ENCODE measurements around the gene STX1A. TPM values are rescaled to one million over a fixed set of nuclear protein-coding genes. Genes with fewer than 3 reads are reported as not detected.
A peak's percentile ranks its signal among the peaks of the same experiment; 100 is the strongest.

The STX1A gene
- total and polyA plus RNA-seq, 7 donors = 1.8 to 24.6 (median 16.1) TPM

- Histone ChIP-seq H3K27ac (peak overlapping the region; percentile 84 to 94 (median 90)), H3K27me3 (no peaks in the 10 kb centered on the region), H3K4me1 (peaks cover 0 to 25% (median 17%) of the 10 kb centered on the region in 4 donors), H3K4me3 (peak overlapping the region; percentile 66 to 88 (median 80)), H3K9me3 (no peaks in the 10 kb centered on the region), H3K36me3 (peaks cover 0 to 19% (median 6%) of the 10 kb centered on the region in 4 donors)
- TF ChIP-seq CTCF (IDR thresholded peaks at IDR 0.05) (no peak), EP300 (IDR thresholded peaks at IDR 0.05) (no peak), POLR2AphosphoS5 (IDR thresholded peaks at IDR 0.05) (no peak), POLR2A (IDR thresholded peaks at IDR 0.05) (no peak)
- intact Hi-C loops (cut with DNase I) = loop anchor here (1.0 to 10.0 kb wide), 3 partner anchors 19 to 159 kb away; partner anchors contain the start of genes METTL27, STX1A and TBL2
- WGBS, 2 donors = 25 to 73% methylated on average over 17 of the region's 17 CpGs
- DNase-seq = no peak
Measured at GRCh38 chr7:73737491-73738219, 18.2 kb upstream of the STX1A start.

- DNase-seq = no peak
- Histone ChIP-seq H3K27me3 (no peaks in the 10 kb centered on the region), H3K4me3 (no peak overlapping the region), H3K9me3 (no peaks in the 10 kb centered on the region), H3K4me1 (peaks cover 0 to 22% (median 17%) of the 10 kb centered on the region in 4 donors), H3K36me3 (peaks cover 0 to 19% (median 6%) of the 10 kb centered on the region in 4 donors), H3K27ac (no peak overlapping the region)
- TF ChIP-seq POLR2AphosphoS5 (IDR thresholded peaks at IDR 0.05) = no peak
- no peak for TF ChIP-seq CTCF (IDR thresholded peaks at IDR 0.05)
- TF ChIP-seq POLR2A (IDR thresholded peaks at IDR 0.05) = no peak
- TF ChIP-seq EP300 (IDR thresholded peaks at IDR 0.05) = no peak
- intact Hi-C loops (cut with DNase I) = loop anchor here (10.0 kb wide), 1 partner anchor 108 kb away; the partner anchor contains the start of gene METTL27
- WGBS, 2 donors = 42 to 94% methylated on average over 14 of the region's 14 CpGs
Measured at GRCh38 chr7:73736885-73737284, 17.4 kb upstream of the STX1A start.

- no peaks in the 10 kb centered on the region for H3K9me3 ChIP-seq
- TF ChIP-seq EP300 (IDR thresholded peaks at IDR 0.05) = no peak
- no peak for TF ChIP-seq POLR2A (IDR thresholded peaks at IDR 0.05)
- TF ChIP-seq CTCF (IDR thresholded peaks at IDR 0.05) = no peak
- no peak for TF ChIP-seq POLR2AphosphoS5 (IDR thresholded peaks at IDR 0.05)
- WGBS, 2 donors = 61 to 90% methylated on average over 8 of the region's 8 CpGs
- H3K36me3 ChIP-seq = peaks cover 0 to 19% (median 6%) of the 10 kb centered on the region in 4 donors
- H3K4me3 ChIP-seq = no peak overlapping the region
- H3K4me1 ChIP-seq = peaks cover 0 to 22% (median 17%) of the 10 kb centered on the region in 4 donors
- no peak for DNase-seq
- H3K27ac ChIP-seq = peak overlapping the region in 2 of 4 donors; percentile 31 to 42
- intact Hi-C loops (cut with DNase I) = loop anchor here (10.0 kb wide), 1 partner anchor 109 kb away; the partner anchor contains the start of gene METTL27
- H3K27me3 ChIP-seq = no peaks in the 10 kb centered on the region
Measured at GRCh38 chr7:73735528-73735905, 16.0 kb upstream of the STX1A start.

GRCh38 chr7:73734619-73735527 lies 15.4 kb upstream of the STX1A start:
- Histone ChIP-seq H3K4me3 (no peak overlapping the region), H3K36me3 (peaks cover 0 to 19% (median 6%) of the 10 kb centered on the region in 4 donors), H3K27ac (peak overlapping the region in 2 of 4 donors; percentile 31 to 42), H3K27me3 (no peaks in the 10 kb centered on the region), H3K9me3 (no peaks in the 10 kb centered on the region), H3K4me1 (peaks cover 0 to 22% (median 17%) of the 10 kb centered on the region in 4 donors)
- TF ChIP-seq POLR2A (IDR thresholded peaks at IDR 0.05) (no peak), CTCF (IDR thresholded peaks at IDR 0.05) (peak; percentile 52 to 78 (median 60))
- intact Hi-C loops (cut with DNase I) = loop anchor here (10.0 kb wide), 1 partner anchor 110 kb away; the partner anchor contains the start of gene METTL27
- peak; percentile 86 for DNase-seq
- WGBS, 2 donors = 12 to 57% methylated on average over 16 of the region's 16 CpGs

All from sigmoid colon (tissue), 7 donors.